Duodenal mucosa (tissue), 2 donors: ENCODE measurements around the gene ZNF236.
"Not testable (repeated sequence)": the region's sequence is repeated elsewhere in the genome, so short reads cannot be mapped to it uniquely, and the experiment has no call there.

Experiments
- H3K27ac ChIP-seq: one replicate; pipeline ENCODE4 v1.7.0; 2013; ENCODE audit warnings: low read depth, low read length
- H3K27me3 ChIP-seq, 2 donors: one replicate each; pipeline ENCODE4 v1.7.0; 2013; ENCODE audit warnings: low read length in 2 of 2, control low read depth in 1 of 2; ENCODE audit not compliant: insufficient read depth in 2 of 2, control insufficient read depth in 1 of 2
- H3K36me3 ChIP-seq, 2 donors: one replicate each; pipeline ENCODE4 v1.7.0; 2013; ENCODE audit warnings: low read length in 2 of 2, control low read depth in 1 of 2; ENCODE audit not compliant: insufficient read depth in 2 of 2, control insufficient read depth in 1 of 2
- H3K4me1 ChIP-seq, 2 donors: one replicate each; pipeline ENCODE4 v1.7.0; 2013; ENCODE audit warnings: low read length in 2 of 2, control low read depth in 1 of 2; ENCODE audit not compliant: insufficient read depth in 2 of 2, control insufficient read depth in 1 of 2
- H3K4me3 ChIP-seq, 2 donors: one replicate each; pipeline ENCODE4 v1.7.0; 2013; ENCODE audit warnings: low read length in 2 of 2, low read depth in 1 of 2
- H3K9ac ChIP-seq, 2 donors: one replicate each; pipeline ENCODE4 v1.7.0; 2013; ENCODE audit warnings: low read length in 2 of 2, low read depth in 1 of 2
- H3K9me3 ChIP-seq, 2 donors: one replicate each; pipeline ENCODE4 v1.7.0; 2013; ENCODE audit warnings: low read length in 2 of 2, control low read depth in 1 of 2; ENCODE audit not compliant: control insufficient read depth in 1 of 2

ZNF236 gene

DNA sequence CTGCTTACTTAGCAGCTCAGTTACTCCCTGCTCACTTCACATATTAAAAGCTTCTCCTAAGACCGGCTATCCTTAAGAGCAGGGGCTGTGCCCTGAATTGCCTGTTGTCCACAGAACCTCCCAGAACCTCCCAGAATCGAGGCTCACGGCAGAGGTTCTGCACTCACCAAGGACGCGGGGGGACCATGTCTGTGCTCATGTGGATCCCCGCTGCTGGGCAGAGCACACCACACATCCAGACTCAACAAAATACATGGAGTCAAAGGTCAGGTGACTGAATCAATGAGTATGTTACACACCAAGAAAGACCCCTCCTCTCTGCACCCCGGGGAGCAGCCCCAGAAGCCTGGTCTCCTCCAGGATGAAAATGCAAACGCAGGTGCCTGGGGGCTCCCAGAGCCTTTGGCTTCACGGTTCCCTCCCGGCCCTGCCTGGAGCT, 161.3 kb downstream of the ZNF236 start:
- Histone ChIP-seq H3K9me3 (no peaks in the 10 kb centered on the region), H3K36me3 (no peaks in the 10 kb centered on the region), H3K9ac (no peak overlapping the region), H3K27ac (no peak overlapping the region), H3K4me3 (no peak overlapping the region), H3K4me1 (peaks cover 24 to 30% of the 10 kb centered on the region in 2 donors), H3K27me3 (no peaks in the 10 kb centered on the region)

GRCh38 chr18:76984193-76985155, 162.1 kb downstream of the ZNF236 start:
- peaks cover 24 to 30% of the 10 kb centered on the region in 2 donors for H3K4me1 ChIP-seq
- H3K27me3 ChIP-seq: no peaks in the 10 kb centered on the region
- no peak overlapping the region for H3K4me3 ChIP-seq
- no peak overlapping the region for H3K27ac ChIP-seq
- H3K36me3 ChIP-seq: no peaks in the 10 kb centered on the region
- no peaks in the 10 kb centered on the region for H3K9me3 ChIP-seq
- no peak overlapping the region for H3K9ac ChIP-seq

DNA sequence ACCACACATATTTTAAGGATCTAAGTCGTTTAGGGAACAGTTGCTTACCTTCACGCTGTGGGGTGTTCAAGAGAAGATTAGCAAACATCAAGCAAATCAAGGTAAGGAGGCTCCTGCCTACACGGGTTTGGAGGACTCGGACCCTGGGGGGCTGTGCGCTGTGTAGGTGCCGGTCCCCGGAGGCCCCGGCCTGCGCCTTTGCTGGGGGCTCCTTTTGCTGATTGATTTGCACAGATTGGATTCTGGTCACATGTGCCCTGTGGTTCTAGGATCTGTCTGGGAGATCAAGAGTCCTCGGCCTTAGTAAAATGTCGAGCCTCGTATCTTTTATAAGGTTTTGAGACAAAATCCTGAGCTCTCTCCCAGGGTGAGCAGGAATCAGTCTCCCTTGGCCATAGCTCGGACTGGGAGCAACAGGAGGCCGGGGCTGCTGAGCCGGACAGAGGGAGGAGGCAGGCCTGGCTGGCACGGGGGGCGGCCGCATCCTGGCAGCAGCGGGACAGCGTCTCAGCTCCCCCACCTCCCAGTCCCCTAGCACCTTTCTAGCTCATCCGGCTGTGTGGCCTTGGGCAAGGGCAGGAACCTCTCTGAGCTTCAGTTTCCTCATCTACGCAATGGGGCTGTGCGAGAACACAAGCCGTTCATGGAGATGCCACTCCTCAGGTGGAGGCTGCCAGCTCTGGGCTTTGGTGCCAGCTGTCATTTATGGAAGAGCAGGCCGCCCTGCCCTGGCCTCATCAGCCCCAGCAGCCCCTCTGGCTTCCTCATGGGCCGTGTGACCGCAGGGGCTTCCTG, 163.0 kb downstream of the ZNF236 start:
- no peak overlapping the region for H3K9ac ChIP-seq
- no peak overlapping the region for H3K27ac ChIP-seq
- H3K4me3 ChIP-seq: no peak overlapping the region
- H3K4me1 ChIP-seq: peaks cover 24 to 30% of the 10 kb centered on the region in 2 donors
- no peaks in the 10 kb centered on the region for H3K9me3 ChIP-seq
- H3K27me3 ChIP-seq: no peaks in the 10 kb centered on the region
- no peaks in the 10 kb centered on the region for H3K36me3 ChIP-seq

- H3K9me3 ChIP-seq: no peaks in the 10 kb centered on the region
- no peak overlapping the region for H3K4me3 ChIP-seq
- no peak overlapping the region for H3K9ac ChIP-seq
- H3K27me3 ChIP-seq: no peaks in the 10 kb centered on the region
- H3K27ac ChIP-seq: no peak overlapping the region
- H3K4me1 ChIP-seq: peaks cover 24 to 27% of the 10 kb centered on the region in 2 donors
- H3K36me3 ChIP-seq: no peaks in the 10 kb centered on the region
Observed at GRCh38 chr18:76985951-76986236, 163.5 kb downstream of the ZNF236 start.

DNA sequence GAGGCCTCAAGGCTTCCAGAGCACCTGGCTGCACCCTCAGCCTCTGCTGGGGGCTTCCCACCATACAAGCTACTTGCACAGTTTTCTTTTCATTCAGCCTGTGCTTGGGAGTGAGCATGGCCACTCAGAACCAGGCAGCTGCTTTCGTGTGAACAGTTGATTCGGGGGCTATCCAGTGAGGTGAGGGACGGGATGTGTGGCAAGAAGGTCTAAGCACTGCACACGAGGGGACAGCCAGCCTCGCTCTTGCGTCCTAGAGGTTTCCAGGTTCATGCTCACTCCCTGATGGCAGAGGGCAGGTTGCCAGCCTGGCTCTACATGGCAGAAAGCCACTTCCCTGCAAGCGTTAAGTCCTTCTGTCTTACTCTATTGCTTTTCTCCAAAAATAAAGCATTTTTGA, 164.0 kb downstream of the ZNF236 start:
- Histone ChIP-seq H3K9me3 (no peaks in the 10 kb centered on the region), H3K27me3 (no peaks in the 10 kb centered on the region), H3K27ac (no peak overlapping the region), H3K9ac (no peak overlapping the region), H3K4me1 (peaks cover 22% of the 10 kb centered on the region in 2 donors), H3K36me3 (no peaks in the 10 kb centered on the region), H3K4me3 (no peak overlapping the region)

GRCh38 chr18:76988031-76988826, 165.9 kb downstream of the ZNF236 start:
- no peak overlapping the region for H3K4me3 ChIP-seq
- no peaks in the 10 kb centered on the region for H3K36me3 ChIP-seq
- peak overlapping the region; percentile 36 for H3K27ac ChIP-seq
- no peak overlapping the region for H3K9ac ChIP-seq
- H3K27me3 ChIP-seq: no peaks in the 10 kb centered on the region
- no peaks in the 10 kb centered on the region for H3K9me3 ChIP-seq
- peaks cover 6 to 7% of the 10 kb centered on the region in 2 donors for H3K4me1 ChIP-seq

- no peaks in the 10 kb centered on the region for H3K4me1 ChIP-seq
- H3K27me3 ChIP-seq: no peaks in the 10 kb centered on the region
- no peaks in the 10 kb centered on the region for H3K9me3 ChIP-seq
- no peak overlapping the region for H3K27ac ChIP-seq
- H3K36me3 ChIP-seq: no peaks in the 10 kb centered on the region
- no peak overlapping the region for H3K9ac ChIP-seq
- H3K4me3 ChIP-seq: no peak overlapping the region
Observed at GRCh38 chr18:76988827-76989646, 166.7 kb downstream of the ZNF236 start.

DNA sequence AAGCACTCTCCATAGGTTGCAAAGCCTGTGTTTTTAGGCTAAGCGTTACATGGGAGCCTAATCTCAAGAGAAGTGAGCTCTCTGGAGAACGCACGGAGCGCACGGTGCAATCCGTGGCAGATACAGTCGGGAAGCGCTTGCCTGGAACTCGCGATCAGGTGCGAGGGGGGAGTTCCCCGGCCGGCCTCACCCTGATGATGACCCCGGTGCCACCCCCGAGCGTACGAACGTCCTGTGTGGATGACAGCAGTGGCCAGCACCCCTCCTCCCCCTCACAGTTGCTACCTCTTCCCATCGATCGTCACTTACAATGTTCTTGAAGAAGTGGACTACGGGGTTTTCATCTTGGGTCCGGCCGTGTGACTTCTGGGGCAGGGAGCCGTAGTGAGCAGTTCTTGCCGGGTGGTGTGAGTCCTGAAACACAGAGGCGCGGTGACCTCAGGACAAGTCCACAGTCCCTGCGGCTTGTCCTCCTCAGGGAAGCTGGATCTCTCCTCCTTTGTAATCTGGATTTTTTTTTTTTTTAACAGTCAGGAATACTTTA, 167.4 kb downstream of the ZNF236 start:
- H3K36me3 ChIP-seq: no peaks in the 10 kb centered on the region
- H3K4me3 ChIP-seq: no peak overlapping the region
- H3K27ac ChIP-seq: no peak overlapping the region
- no peaks in the 10 kb centered on the region for H3K4me1 ChIP-seq
- no peak overlapping the region for H3K9ac ChIP-seq
- no peaks in the 10 kb centered on the region for H3K27me3 ChIP-seq
- no peaks in the 10 kb centered on the region for H3K9me3 ChIP-seq

DNA sequence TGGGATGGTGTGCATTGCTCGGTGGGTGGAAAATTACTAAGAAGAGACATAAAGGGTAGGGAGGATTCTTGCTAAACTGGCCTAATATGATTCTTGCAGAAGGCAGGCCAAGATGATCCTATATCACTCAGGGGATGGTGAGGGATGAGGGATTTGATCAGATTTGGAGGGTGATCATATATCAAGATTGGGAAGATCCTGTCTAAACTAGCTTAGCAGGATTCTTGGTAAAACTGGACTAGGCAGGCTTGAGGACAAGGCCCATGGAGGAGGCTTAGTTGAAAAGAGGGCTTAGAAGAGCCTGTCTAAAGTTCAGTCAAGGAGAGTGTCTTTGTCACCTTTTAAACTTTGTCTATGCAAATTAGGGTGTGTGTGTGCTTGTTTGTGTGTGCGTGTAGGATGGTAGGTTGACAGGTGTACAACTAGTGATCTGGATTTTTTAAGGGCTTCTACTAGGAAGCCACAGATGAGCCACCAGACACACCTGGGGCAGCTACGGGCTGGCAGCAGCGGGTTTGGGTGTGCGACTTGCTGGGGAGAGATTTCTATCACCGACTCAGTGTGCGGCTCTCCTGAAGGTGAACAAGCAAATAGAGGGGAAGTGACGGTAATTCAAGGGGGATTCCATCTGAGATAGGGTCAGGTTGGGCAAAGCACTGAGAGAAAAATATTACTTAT, 168.1 kb downstream of the ZNF236 start:
- H3K4me3 ChIP-seq, H3K27me3 ChIP-seq, H3K36me3 ChIP-seq, H3K9me3 ChIP-seq, H3K27ac ChIP-seq, H3K9ac ChIP-seq, H3K4me1 ChIP-seq: not testable (repeated sequence)
